Bronchial epithelial cell (primary cell): ENCODE data around the gene LRP1B. TPM values are rescaled to one million over a fixed set of nuclear protein-coding genes. Genes with fewer than 3 reads are reported as not detected.

Source experiments
- DNase-seq: peaks from one replicate; pipeline ENCODE4 v3.0.0-alpha.2; 2010; ENCODE audit warnings: low read depth
- FAIRE-seq: peaks from 2 replicates; lab custom pipeline; 2011; peaks lifted over from hg19 to GRCh38; lab: Jason Lieb, UNC
- H3K27me3 ChIP-seq: 2 replicates; pipeline ENCODE4 v1.5.1; 2011; ENCODE audit warnings: low read length; ENCODE audit not compliant: control insufficient read depth, insufficient read depth
- H3K36me3 ChIP-seq: 2 replicates; pipeline ENCODE4 v1.5.1; 2011; ENCODE audit warnings: low read length; ENCODE audit not compliant: control insufficient read depth, insufficient read depth
- H3K4me3 ChIP-seq: 2 replicates; pipeline ENCODE4 v1.5.1; 2011; ENCODE audit warnings: mild to moderate bottlenecking, low read depth, low read length, control low read depth
- total RNA-seq: library from RNA; depleted of rRNA; stranded (reverse); fragments of >200 nt; gene quantifications from 2 replicates; pipeline ENCODE4 v1.2.1, GENCODE V29; 2014
- TF ChIP-seq, protein P1 (sequence below): IDR thresholded peaks from 2 replicates; pipeline ENCODE4 v1.5.1; 2011; ENCODE audit warnings: mild to moderate bottlenecking, moderate library complexity, low read length, control low read depth, inconsistent platforms; ENCODE audit not compliant: insufficient read depth, severe bottlenecking

Gene LRP1B
- total RNA-seq, 1 donor from 2014 or later = under 0.01 TPM

DNA sequence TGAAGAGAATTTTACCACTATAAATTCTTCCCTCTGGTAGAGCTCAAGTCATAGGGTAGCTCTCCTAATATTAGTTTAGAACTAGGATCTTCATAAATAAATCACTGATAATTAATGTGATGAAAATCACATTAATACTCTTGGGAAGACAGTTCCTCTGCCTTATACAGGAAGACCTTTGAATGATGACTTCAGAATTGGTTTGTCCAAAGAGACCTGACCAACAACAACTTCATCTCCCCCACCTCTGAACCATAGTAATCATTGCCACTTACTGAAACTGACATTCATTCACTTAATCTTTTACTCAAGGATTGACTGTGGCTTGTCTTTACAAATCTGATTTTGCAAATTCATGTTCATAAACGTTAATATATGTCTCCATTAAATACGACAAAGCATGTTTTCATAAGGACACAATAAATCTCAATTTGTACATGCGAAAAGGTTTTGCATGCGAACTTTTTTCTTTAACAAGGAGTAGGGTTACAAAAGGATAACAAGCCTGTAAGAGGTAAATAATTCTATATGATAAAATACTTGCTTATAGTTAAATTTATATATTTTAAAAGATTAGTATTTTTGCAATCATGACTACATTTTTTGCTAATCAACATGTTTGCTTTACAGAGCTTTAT is 61.4 kb downstream of the LRP1B start:
- Histone ChIP-seq H3K36me3 (no peaks in the 10 kb centered on the region), H3K4me3 (no peak overlapping the region), H3K27me3 (no peaks in the 10 kb centered on the region)
- TF ChIP-seq, protein P1, sequence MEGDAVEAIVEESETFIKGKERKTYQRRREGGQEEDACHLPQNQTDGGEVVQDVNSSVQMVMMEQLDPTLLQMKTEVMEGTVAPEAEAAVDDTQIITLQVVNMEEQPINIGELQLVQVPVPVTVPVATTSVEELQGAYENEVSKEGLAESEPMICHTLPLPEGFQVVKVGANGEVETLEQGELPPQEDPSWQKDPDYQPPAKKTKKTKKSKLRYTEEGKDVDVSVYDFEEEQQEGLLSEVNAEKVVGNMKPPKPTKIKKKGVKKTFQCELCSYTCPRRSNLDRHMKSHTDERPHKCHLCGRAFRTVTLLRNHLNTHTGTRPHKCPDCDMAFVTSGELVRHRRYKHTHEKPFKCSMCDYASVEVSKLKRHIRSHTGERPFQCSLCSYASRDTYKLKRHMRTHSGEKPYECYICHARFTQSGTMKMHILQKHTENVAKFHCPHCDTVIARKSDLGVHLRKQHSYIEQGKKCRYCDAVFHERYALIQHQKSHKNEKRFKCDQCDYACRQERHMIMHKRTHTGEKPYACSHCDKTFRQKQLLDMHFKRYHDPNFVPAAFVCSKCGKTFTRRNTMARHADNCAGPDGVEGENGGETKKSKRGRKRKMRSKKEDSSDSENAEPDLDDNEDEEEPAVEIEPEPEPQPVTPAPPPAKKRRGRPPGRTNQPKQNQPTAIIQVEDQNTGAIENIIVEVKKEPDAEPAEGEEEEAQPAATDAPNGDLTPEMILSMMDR = no peak
- FAIRE-seq (no peak), DNase-seq (no peak)

DNA sequence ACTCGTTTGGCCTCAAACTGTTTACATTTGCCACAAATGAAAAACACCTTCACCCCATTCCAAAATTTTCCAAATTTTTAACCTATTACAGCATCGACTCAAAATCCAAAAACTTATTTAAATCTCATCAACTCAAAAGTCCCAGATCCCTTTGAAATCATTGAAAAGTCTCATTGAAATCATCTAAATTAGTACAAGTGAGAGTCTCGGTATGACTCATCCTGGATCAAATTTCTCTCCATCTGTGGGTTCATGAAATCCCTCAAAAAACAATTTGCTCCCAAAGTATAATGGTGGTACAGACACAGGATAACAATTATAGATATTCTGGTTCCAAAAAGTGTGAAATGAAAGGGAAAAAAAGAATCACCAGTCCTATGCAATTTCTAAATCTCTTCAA is 65.1 kb downstream of the LRP1B start:
- no peak for DNase-seq
- H3K4me3 ChIP-seq = no peak overlapping the region
- FAIRE-seq = no peak
- H3K27me3 ChIP-seq = no peaks in the 10 kb centered on the region
- H3K36me3 ChIP-seq = no peaks in the 10 kb centered on the region
- TF ChIP-seq, protein P1 = no peak

DNA sequence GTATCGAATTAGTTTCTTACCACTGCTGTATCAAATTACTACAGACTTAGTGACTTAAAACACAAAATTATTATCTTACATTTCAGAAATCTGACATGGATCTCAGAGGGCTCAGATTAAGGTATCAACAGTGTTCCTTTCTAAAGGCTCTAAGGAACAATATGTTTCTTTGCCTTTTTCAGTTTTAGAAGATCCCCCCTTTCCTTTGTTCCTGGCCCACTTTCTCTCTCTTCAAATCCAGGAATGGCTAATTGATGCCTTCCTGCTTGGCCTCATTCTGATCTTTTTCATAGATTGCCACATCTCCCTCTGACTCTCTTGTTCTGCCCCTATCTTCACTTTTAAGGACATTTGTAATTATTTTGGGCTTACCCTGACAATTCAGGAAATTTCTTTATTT is 65.7 kb downstream of the LRP1B start:
- Histone ChIP-seq H3K27me3 (no peaks in the 10 kb centered on the region), H3K4me3 (no peak overlapping the region), H3K36me3 (no peaks in the 10 kb centered on the region)
- no peak for DNase-seq
- TF ChIP-seq, protein P1 = no peak
- no peak for FAIRE-seq

DNA sequence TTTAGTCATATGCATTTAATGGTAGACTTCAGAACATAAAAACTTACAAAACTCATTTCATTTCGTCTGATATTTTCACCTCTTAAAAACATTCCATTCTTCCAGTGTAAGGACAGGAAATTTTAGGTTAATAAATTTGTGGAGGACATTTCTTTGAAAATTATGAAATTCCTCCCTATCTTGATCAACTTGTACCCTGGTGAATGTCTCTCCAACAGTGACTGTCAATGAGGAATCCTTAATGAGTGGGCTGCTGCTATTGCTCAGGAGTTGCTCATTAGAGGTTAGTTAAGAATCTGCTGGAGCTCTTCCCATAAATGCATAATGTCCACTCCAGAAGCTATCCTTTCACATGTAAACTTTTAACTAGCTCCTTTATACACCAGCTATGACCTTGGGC is 69.1 kb downstream of the LRP1B start:
- TF ChIP-seq, protein P1 = no peak
- no peak for DNase-seq
- FAIRE-seq = no peak
- Histone ChIP-seq H3K36me3 (no peaks in the 10 kb centered on the region), H3K4me3 (no peak overlapping the region), H3K27me3 (no peaks in the 10 kb centered on the region)

DNA sequence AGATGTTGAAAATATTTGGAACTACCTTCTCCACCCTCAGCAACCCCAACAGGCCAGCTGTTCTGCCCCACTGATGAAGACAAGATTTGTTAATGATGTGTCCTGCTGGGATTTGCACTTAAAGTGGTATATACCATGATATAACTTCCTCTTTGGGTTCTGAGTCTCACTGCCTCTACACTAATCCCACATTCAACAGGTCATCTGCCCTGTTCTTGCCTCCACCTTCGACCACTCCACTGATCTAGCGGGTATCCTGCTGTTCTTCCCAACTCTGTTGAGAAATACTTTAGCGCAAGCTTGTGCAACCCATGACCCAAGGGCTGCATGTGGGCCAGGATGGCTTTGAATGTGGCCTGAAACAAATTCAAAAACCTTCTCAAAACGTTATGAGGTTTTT is 72.7 kb downstream of the LRP1B start:
- H3K27me3 ChIP-seq = no peaks in the 10 kb centered on the region
- FAIRE-seq = no peak
- H3K36me3 ChIP-seq = no peaks in the 10 kb centered on the region

More for the DNA sequence above, 72.7 kb downstream of the LRP1B start:
- no peak overlapping the region for H3K4me3 ChIP-seq
- TF ChIP-seq, protein P1 = no peak
- no peak for DNase-seq
